OCI-LY7 (cell line): ENCODE results near the gene CDC25A. TPM values are rescaled to one million over a fixed set of nuclear protein-coding genes. Genes with fewer than 3 reads are reported as not detected.

ENCODE experiments used
- BruUV-seq: library from RNA; stranded (reverse); fragments of 400-500 nt; replicated peaks from 2 replicates; lab custom pipeline; 2021; lab: Mats Ljungman, UMichigan
- CTCF ChIA-PET: fragments of 300-600 bp; sonication (Branson Sonifier 250); formaldehyde crosslinking; loops from one replicate; lab custom pipeline; 2022; ENCODE audit warnings: antibody characterized with exemption; ENCODE audit not compliant: unreplicated experiment; lab: Charles Lee
- POLR2A ChIA-PET: fragments of 300-600 bp; sonication (Branson Sonifier 250); formaldehyde crosslinking; loops from one replicate; lab custom pipeline; 2022; ENCODE audit warnings: antibody characterized with exemption; lab: Charles Lee
- DNase-seq: peaks from one replicate; pipeline ENCODE4 v3.0.0-alpha.2; 2015; ENCODE audit warnings: low spot score
- H2AFZ ChIP-seq: fragments of 200-600 bp; sonication (generic), shearing (Covaris generic); 2 replicates; pipeline ENCODE4 v1.6.1; 2014; ENCODE audit warnings: mild to moderate bottlenecking, antibody characterized with exemption, low read length, moderate library complexity
- H3K27ac ChIP-seq: fragments of 200-600 bp; sonication (generic); 2 replicates; pipeline ENCODE4 v1.5.1; 2014; ENCODE audit warnings: mixed run types, low read depth, mild to moderate bottlenecking, moderate library complexity, low read length, inconsistent platforms; ENCODE audit not compliant: poor library complexity, severe bottlenecking
- H3K36me3 ChIP-seq: fragments of 200-600 bp; sonication (generic); 2 replicates; pipeline ENCODE4 v1.6.1; 2014; ENCODE audit warnings: mild to moderate bottlenecking, antibody characterized with exemption, low read length, moderate library complexity, mixed read lengths; ENCODE audit not compliant: insufficient read depth
- H3K4me1 ChIP-seq: fragments of 200-600 bp; sonication (generic); 2 replicates; pipeline ENCODE4 v1.5.1; 2014; ENCODE audit warnings: mild to moderate bottlenecking, low read length; ENCODE audit not compliant: insufficient read depth, poor library complexity, severe bottlenecking
- H3K4me2 ChIP-seq: fragments of 200-600 bp; sonication (generic); 2 replicates; pipeline ENCODE4 v1.6.1; 2014; ENCODE audit warnings: mild to moderate bottlenecking, low read length
- H3K4me3 ChIP-seq: fragments of 200-600 bp; sonication (generic); 2 replicates; pipeline ENCODE4 v1.5.1; 2014; ENCODE audit warnings: mild to moderate bottlenecking, low read depth, low read length; ENCODE audit not compliant: poor library complexity, severe bottlenecking
- H3K79me2 ChIP-seq: fragments of 200-600 bp; sonication (generic); 2 replicates; pipeline ENCODE4 v1.6.1; 2016; ENCODE audit warnings: low read depth, mild to moderate bottlenecking, low read length, moderate library complexity, mixed read lengths; ENCODE audit not compliant: insufficient read depth
- H3K9me2 ChIP-seq: fragments of 200-600 bp; sonication (generic); 2 replicates; pipeline ENCODE4 v1.6.1; 2016; ENCODE audit warnings: mild to moderate bottlenecking, low read length, mixed read lengths; ENCODE audit not compliant: insufficient read depth
- H3K9me3 ChIP-seq: fragments of 200-600 bp; sonication (generic); 2 replicates; pipeline ENCODE4 v1.6.1; 2014; ENCODE audit warnings: mild to moderate bottlenecking, mixed run types, low read length, mixed read lengths
- H4K20me1 ChIP-seq: fragments of 200-600 bp; sonication (generic); 2 replicates; pipeline ENCODE4 v1.6.1; 2014; ENCODE audit warnings: mild to moderate bottlenecking, antibody characterized with exemption, low read length, moderate library complexity, mixed read lengths; ENCODE audit not compliant: insufficient read depth
- EZH2phosphoT487 ChIP-seq: fragments of 200-600 bp; sonication (generic); IDR thresholded peaks from 2 replicates; pipeline ENCODE4 v1.6.1; 2018; ENCODE audit warnings: low read depth, borderline replicate concordance, mild to moderate bottlenecking, mixed run types, antibody characterized with exemption, low read length, moderate library complexity, mixed read lengths
- intact Hi-C: fragments of 100-400 bp; cut with micrococcal nuclease; formaldehyde crosslinking; loops from one replicate; pipeline ENCODE4 v1.10.0; 2022; ENCODE audit not compliant: unreplicated experiment
- total RNA-seq, 2 experiments: library from RNA; depleted of rRNA in 1 of 2; stranded (reverse); fragments of >200 nt in 1 of 2; shearing (Covaris generic) in 1 of 2; gene quantifications; 2 replicates each; pipeline ENCODE4 v1.2.3, GENCODE V29; 2014 to 2022
- TF ChIP-seq, protein P1 (sequence below): fragments of 200-600 bp; sonication (generic); conservative IDR thresholded peaks from 2 replicates; pipeline ENCODE4 v1.5.1; 2014; ENCODE audit warnings: mild to moderate bottlenecking, antibody characterized with exemption, low read length, moderate library complexity, mixed read lengths

CDC25A gene
- total RNA-seq, 2 experiments from 2014 or later: 75.4 to 83.4 TPM

DNA sequence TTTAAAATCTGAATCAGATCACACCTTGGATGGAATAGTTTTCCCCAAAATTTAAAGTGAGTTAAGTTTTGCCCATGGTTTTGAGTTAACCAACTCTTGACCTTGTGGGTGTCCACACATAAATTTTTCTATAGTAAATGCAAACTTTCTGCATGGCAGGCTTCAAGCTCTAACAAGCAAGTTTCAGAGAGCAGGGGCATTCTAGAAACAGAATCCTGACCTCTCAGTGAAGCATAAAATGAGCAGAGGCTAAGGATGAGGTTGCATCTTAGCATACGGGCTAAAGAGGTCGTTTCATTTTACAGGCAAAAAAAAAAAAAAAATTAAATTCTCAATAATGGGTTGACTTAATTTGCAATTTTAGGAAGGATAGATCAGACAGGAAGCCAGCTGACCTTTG lies 32.1 kb downstream of the CDC25A start:
- no peak for TF ChIP-seq EZH2phosphoT487
- TF ChIP-seq, protein P1, sequence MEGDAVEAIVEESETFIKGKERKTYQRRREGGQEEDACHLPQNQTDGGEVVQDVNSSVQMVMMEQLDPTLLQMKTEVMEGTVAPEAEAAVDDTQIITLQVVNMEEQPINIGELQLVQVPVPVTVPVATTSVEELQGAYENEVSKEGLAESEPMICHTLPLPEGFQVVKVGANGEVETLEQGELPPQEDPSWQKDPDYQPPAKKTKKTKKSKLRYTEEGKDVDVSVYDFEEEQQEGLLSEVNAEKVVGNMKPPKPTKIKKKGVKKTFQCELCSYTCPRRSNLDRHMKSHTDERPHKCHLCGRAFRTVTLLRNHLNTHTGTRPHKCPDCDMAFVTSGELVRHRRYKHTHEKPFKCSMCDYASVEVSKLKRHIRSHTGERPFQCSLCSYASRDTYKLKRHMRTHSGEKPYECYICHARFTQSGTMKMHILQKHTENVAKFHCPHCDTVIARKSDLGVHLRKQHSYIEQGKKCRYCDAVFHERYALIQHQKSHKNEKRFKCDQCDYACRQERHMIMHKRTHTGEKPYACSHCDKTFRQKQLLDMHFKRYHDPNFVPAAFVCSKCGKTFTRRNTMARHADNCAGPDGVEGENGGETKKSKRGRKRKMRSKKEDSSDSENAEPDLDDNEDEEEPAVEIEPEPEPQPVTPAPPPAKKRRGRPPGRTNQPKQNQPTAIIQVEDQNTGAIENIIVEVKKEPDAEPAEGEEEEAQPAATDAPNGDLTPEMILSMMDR: no peak
- no peak overlapping the region for H3K27ac ChIP-seq
- H3K4me2 ChIP-seq: no peak overlapping the region
- no peaks in the 10 kb centered on the region for H4K20me1 ChIP-seq
- no TSS peak for BruUV-seq
- H3K4me1 ChIP-seq: no peaks in the 10 kb centered on the region
- no peaks in the 10 kb centered on the region for H3K9me3 ChIP-seq
- no peak for DNase-seq
- ChIA-PET POLR2A (interaction anchor here (0.6 to 0.7 kb wide), 2 partner anchors 9 to 508 kb away, joined by 3 to 4 read pairs; no protein-coding TSS in a partner anchor), CTCF (no interaction called here)
- no peak overlapping the region for H2AFZ ChIP-seq
- H3K4me3 ChIP-seq: no peak overlapping the region
- H3K36me3 ChIP-seq: peaks cover 46% of the 10 kb centered on the region
- intact Hi-C loops: no loop called here
- H3K9me2 ChIP-seq: no peaks in the 10 kb centered on the region
- no peaks in the 10 kb centered on the region for H3K79me2 ChIP-seq

DNA sequence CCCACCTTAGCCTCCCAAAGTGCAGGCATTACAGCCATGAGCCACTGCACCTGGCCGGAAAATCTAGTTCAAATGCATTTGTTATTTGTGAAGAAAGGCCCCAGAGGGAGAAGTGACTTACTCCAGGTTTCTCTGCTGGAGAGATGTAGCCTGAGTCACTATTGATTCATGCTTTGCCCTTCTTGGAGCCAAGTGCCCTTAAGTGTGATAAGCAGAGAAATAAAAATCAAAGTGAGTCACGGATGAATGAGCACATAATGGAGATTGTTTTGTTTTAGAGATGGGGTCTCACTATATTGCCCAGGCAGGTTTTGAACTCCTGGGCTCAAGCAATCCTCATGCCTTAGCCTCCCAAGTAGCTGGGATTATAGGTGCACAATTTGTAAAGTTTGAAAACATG lies 33.1 kb downstream of the CDC25A start:
- Histone ChIP-seq H3K36me3 (peaks cover 35% of the 10 kb centered on the region), H3K4me1 (no peaks in the 10 kb centered on the region), H2AFZ (no peak overlapping the region), H3K4me2 (no peak overlapping the region), H3K4me3 (no peak overlapping the region), H3K27ac (no peak overlapping the region), H3K79me2 (no peaks in the 10 kb centered on the region), H3K9me2 (no peaks in the 10 kb centered on the region), H3K9me3 (no peaks in the 10 kb centered on the region), H4K20me1 (no peaks in the 10 kb centered on the region)
- CTCF ChIA-PET: no interaction called here
- no peak for TF ChIP-seq EZH2phosphoT487
- intact Hi-C loops: no loop called here
- peak; percentile 28 for DNase-seq
- POLR2A ChIA-PET: no interaction called here
- no TSS peak for BruUV-seq

DNA sequence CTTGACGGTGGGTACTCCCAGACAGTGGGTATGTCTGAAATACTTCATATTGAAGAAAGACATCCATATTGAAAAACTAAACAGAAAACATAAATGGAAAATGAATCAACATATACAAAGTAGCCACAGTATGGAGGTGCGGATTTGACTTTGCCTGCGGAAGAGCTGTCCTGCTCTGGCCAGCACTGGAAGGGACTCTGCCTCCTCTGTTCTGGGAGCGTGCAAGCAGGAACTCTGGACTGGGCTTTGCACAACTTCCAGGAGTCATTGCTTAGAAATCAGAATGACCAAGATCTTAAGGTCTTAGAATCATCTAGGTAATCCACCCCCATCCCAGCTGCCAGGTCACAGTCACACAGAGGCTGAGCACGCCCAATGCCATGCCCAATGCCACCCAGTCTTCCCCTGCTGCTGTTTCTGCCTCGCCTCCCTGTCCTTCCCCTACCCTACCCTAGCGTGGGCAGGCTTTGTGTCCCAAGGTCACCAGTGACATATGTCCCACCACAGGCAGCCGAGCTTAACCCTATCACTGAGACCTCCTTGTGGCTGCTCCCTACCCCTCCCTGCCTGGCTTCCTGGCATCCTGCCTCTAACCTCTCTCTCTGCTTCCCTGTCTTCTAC lies 36.3 kb downstream of the CDC25A start:
- TF ChIP-seq EZH2phosphoT487: no peak
- TF ChIP-seq, protein P1: peak; percentile 26; the same call in 1 of the 2 replicates
- no peak overlapping the region for H3K27ac ChIP-seq
- no peaks in the 10 kb centered on the region for H3K9me3 ChIP-seq
- no peaks in the 10 kb centered on the region for H4K20me1 ChIP-seq
- POLR2A ChIA-PET: no interaction called here
- peaks cover 3% of the 10 kb centered on the region for H3K36me3 ChIP-seq
- CTCF ChIA-PET: interaction anchor here (0.6 to 1.0 kb wide), 2 partner anchors 162 to 315 kb away, joined by 3 read pairs; no protein-coding TSS in a partner anchor
- H3K4me1 ChIP-seq: no peaks in the 10 kb centered on the region
- no peaks in the 10 kb centered on the region for H3K9me2 ChIP-seq
- intact Hi-C loops: loop anchor here (1.0 to 5.0 kb wide), 4 partner anchors 65 to 630 kb away; no protein-coding TSS in a partner anchor
- no peak overlapping the region for H3K4me2 ChIP-seq
- no peaks in the 10 kb centered on the region for H3K79me2 ChIP-seq
- H2AFZ ChIP-seq: no peak overlapping the region
- H3K4me3 ChIP-seq: no peak overlapping the region
- BruUV-seq: no TSS peak
- DNase-seq: no peak
